Suprapubic skin (tissue), 4 donors: ENCODE measurements around the gene CABLES1. TPM values are rescaled to one million over a fixed set of nuclear protein-coding genes. Genes with fewer than 3 reads are reported as not detected.
"Not testable (repeated sequence)": the region's sequence is repeated elsewhere in the genome, so short reads cannot be mapped to it uniquely, and the experiment has no call there.

Experiments used
- DNase-seq, 2 donors: peaks; one replicate each; pipeline ENCODE4 v3.0.0-alpha.2; 2019; ENCODE audit warnings: low spot score in 2 of 2
- H3K27ac ChIP-seq: fragments of 200-600 bp; sonication (generic); one replicate; pipeline ENCODE4 v1.5.1; 2019
- H3K27me3 ChIP-seq: fragments of 200-600 bp; sonication (generic); one replicate; pipeline ENCODE4 v1.5.1; 2019
- H3K36me3 ChIP-seq: fragments of 200-600 bp; sonication (generic); one replicate; pipeline ENCODE4 v1.5.1; 2019
- H3K4me1 ChIP-seq: fragments of 200-600 bp; sonication (generic); one replicate; pipeline ENCODE4 v1.5.1; 2019
- H3K4me3 ChIP-seq: fragments of 200-600 bp; sonication (generic); one replicate; pipeline ENCODE4 v1.5.1; 2019; ENCODE audit warnings: mild to moderate bottlenecking
- H3K9me3 ChIP-seq: fragments of 200-600 bp; sonication (generic); one replicate; pipeline ENCODE4 v1.5.1; 2019
- CTCF ChIP-seq, 2 donors: fragments of 200-600 bp in 1 of 2; fragments of 450-650 bp in 1 of 2; sonication (generic) in 1 of 2; IDR thresholded peaks; one replicate each; pipeline ENCODE4 v1.5.1; 2016 to 2019; ENCODE audit warnings: antibody characterized with exemption in 2 of 2, mild to moderate bottlenecking in 1 of 2, moderate library complexity in 1 of 2
- EP300 ChIP-seq: sonication (generic); formaldehyde crosslinking; IDR thresholded peaks from one replicate; pipeline ENCODE4 v1.6.1; 2017; ENCODE audit warnings: antibody characterized with exemption
- POLR2A ChIP-seq, 2 donors: fragments of 450-650 bp; IDR thresholded peaks; one replicate each; pipeline ENCODE4 v1.6.1; 2017; ENCODE audit warnings: antibody characterized with exemption in 2 of 2, mild to moderate bottlenecking in 2 of 2, moderate library complexity in 2 of 2
- POLR2AphosphoS5 ChIP-seq, 3 donors: sonication (generic); formaldehyde crosslinking; IDR thresholded peaks; one replicate each; pipeline ENCODE4 v1.6.1; 2017; ENCODE audit warnings: antibody characterized with exemption in 3 of 3
- WGBS: methylation state at CpG from one replicate; pipeline ENCODE4 v1.1.5; 2018; 5-methylcytosine and 5-hydroxymethylcytosine counted together
- total RNA-seq, 4 donors: library from RNA; depleted of rRNA; stranded (reverse); fragments of >200 nt; gene quantifications; one replicate each; pipeline ENCODE4 v1.1.0, GENCODE V29; 2016

The CABLES1 gene
- total RNA-seq, result 10 to 100 TPM; 24.9 to 42.2 (median 38.0) TPM

- no peaks in the 10 kb centered on the region for H3K27me3 ChIP-seq
- TF ChIP-seq POLR2A (IDR thresholded peaks at IDR 0.05), result peak in 1 of 2 donors; percentile 34
- no peak for TF ChIP-seq EP300
- no peak for TF ChIP-seq POLR2AphosphoS5 (IDR thresholded peaks at IDR 0.05)
- no peak for TF ChIP-seq CTCF (IDR thresholded peaks at IDR 0.05)
- WGBS, result 32% methylated on average over 10 of the region's 67 CpGs
- peak within 1 kb of the TSS; percentile 86 for H3K27ac ChIP-seq
- no peaks in the 10 kb centered on the region for H3K9me3 ChIP-seq
- H3K4me3 ChIP-seq, result peak within 1 kb of the TSS; percentile 68
- H3K4me1 ChIP-seq, result peaks cover 46% of the 10 kb centered on the region
- no peaks in the 10 kb centered on the region for H3K36me3 ChIP-seq
- peak; percentile 81 to 84 for DNase-seq
These were observed at the start of gene CABLES1 for GRCh38 chr18:23134780-23135549. Gene CABLES1 (plus strand): TSS chr18:23135485. CDS start chr18:23135763, 278 bp downstream.

GRCh38 chr18:23087352-23087751 lies 47.9 kb upstream of the CABLES1 start:
- Histone ChIP-seq H3K36me3 (no peaks in the 10 kb centered on the region), H3K4me3 (no peak overlapping the region), H3K4me1 (no peaks in the 10 kb centered on the region), H3K9me3 (no peaks in the 10 kb centered on the region), H3K27me3 (no peaks in the 10 kb centered on the region), H3K27ac (no peak overlapping the region)
- no peak for TF ChIP-seq POLR2A (IDR thresholded peaks at IDR 0.05)
- TF ChIP-seq POLR2AphosphoS5 (IDR thresholded peaks at IDR 0.05), result no peak
- no peak for TF ChIP-seq EP300
- TF ChIP-seq CTCF (IDR thresholded peaks at IDR 0.05), result no peak
- WGBS, result 64% methylated on average over 3 of the region's 3 CpGs
- no peak for DNase-seq

GRCh38 chr18:23088310-23088709 lies 47.0 kb upstream of the CABLES1 start:
- H3K9me3 ChIP-seq, result no peaks in the 10 kb centered on the region
- no peaks in the 10 kb centered on the region for H3K27me3 ChIP-seq
- 80% methylated on average over 7 of the region's 7 CpGs for WGBS
- no peak overlapping the region for H3K4me3 ChIP-seq
- H3K36me3 ChIP-seq, result no peaks in the 10 kb centered on the region
- no peak for DNase-seq
- H3K4me1 ChIP-seq, result no peaks in the 10 kb centered on the region
- no peak overlapping the region for H3K27ac ChIP-seq
- no peak for TF ChIP-seq POLR2A (IDR thresholded peaks at IDR 0.05)
- TF ChIP-seq CTCF (IDR thresholded peaks at IDR 0.05), result no peak
- no peak for TF ChIP-seq EP300
- no peak for TF ChIP-seq POLR2AphosphoS5 (IDR thresholded peaks at IDR 0.05)

- H3K4me1 ChIP-seq, H3K36me3 ChIP-seq, H3K27me3 ChIP-seq, H3K9me3 ChIP-seq, H3K27ac ChIP-seq, DNase-seq, H3K4me3 ChIP-seq: not testable (repeated sequence)
- WGBS, result 59% methylated on average over 8 of the region's 8 CpGs
These were observed 44.0 kb upstream of the CABLES1 start for GRCh38 chr18:23091017-23091993.

GRCh38 chr18:23092121-23092520 lies 43.2 kb upstream of the CABLES1 start:
- H3K27ac ChIP-seq, result no peak overlapping the region
- no peak for DNase-seq
- H3K27me3 ChIP-seq, result no peaks in the 10 kb centered on the region
- H3K4me1 ChIP-seq, result no peaks in the 10 kb centered on the region
- H3K4me3 ChIP-seq, result no peak overlapping the region
- TF ChIP-seq CTCF (IDR thresholded peaks at IDR 0.05) (no peak), POLR2A (IDR thresholded peaks at IDR 0.05) (no peak), POLR2AphosphoS5 (IDR thresholded peaks at IDR 0.05) (no peak), EP300 (no peak)
- H3K36me3 ChIP-seq, result no peaks in the 10 kb centered on the region
- H3K9me3 ChIP-seq, result no peaks in the 10 kb centered on the region
- WGBS, result 97% methylated on average over 9 of the region's 9 CpGs

GRCh38 chr18:23093130-23093529 lies 42.2 kb upstream of the CABLES1 start:
- not testable (repeated sequence) for H3K4me1 ChIP-seq, DNase-seq, H3K27ac ChIP-seq, H3K27me3 ChIP-seq, H3K36me3 ChIP-seq, H3K4me3 ChIP-seq, H3K9me3 ChIP-seq
- WGBS, result 90% methylated on average over 10 of the region's 10 CpGs
